Panc1 (cell line): ENCODE data around the gene SRSF1.

Experiments
- POLR2AphosphoS5 ChIP-seq: IDR thresholded peaks from 2 replicates; pipeline ENCODE4 v1.6.1; 2012; ENCODE audit warnings: mild to moderate bottlenecking, low read depth, low read length, moderate library complexity
- REST ChIP-seq, 2 experiments: IDR thresholded peaks; 2 replicates each; pipeline ENCODE4 v1.6.1; 2011 to 2012; ENCODE audit warnings: low read depth in 2 of 2, control low read depth in 1 of 2, low read length in 1 of 2, mild to moderate bottlenecking in 1 of 2, moderate library complexity in 1 of 2; ENCODE audit not compliant: insufficient read depth in 1 of 2
- TF ChIP-seq, protein P1 (sequence below): fragments of 450-650 bp; IDR thresholded peaks from 2 replicates; pipeline ENCODE4 v1.5.1; 2017; ENCODE audit warnings: mild to moderate bottlenecking

DNA sequence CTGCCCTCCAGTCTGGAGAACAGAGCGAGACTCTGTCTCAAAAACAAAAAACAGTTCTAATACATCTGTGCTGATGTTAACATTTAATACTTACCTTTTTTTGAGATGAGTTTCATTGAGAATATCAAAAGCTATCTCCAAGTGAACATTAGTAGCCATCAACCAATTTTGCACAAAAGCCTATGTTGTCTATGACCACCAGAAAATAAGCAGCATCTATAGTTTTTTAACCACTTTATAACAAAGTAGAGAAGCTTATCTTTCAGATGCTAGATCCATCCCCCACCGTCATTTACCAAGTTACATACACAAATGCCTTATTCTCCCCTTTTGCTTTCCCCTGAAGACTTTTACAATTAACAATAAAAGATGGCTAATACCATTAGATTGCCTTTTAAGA is 4.1 kb downstream of the SRSF1 start:
- TF ChIP-seq, protein P1, sequence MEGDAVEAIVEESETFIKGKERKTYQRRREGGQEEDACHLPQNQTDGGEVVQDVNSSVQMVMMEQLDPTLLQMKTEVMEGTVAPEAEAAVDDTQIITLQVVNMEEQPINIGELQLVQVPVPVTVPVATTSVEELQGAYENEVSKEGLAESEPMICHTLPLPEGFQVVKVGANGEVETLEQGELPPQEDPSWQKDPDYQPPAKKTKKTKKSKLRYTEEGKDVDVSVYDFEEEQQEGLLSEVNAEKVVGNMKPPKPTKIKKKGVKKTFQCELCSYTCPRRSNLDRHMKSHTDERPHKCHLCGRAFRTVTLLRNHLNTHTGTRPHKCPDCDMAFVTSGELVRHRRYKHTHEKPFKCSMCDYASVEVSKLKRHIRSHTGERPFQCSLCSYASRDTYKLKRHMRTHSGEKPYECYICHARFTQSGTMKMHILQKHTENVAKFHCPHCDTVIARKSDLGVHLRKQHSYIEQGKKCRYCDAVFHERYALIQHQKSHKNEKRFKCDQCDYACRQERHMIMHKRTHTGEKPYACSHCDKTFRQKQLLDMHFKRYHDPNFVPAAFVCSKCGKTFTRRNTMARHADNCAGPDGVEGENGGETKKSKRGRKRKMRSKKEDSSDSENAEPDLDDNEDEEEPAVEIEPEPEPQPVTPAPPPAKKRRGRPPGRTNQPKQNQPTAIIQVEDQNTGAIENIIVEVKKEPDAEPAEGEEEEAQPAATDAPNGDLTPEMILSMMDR, result no peak
- no peak for TF ChIP-seq POLR2AphosphoS5
- TF ChIP-seq REST (IDR thresholded peaks at IDR 0.05; ENCODE audit: insufficient read depth in 1 of 2, low read depth in 2 of 2, low read length in 1 of 2), result no peak
